Measurements from ENCODE around the gene TRIM56. TPM values are rescaled to one million over a fixed set of nuclear protein-coding genes. Genes with fewer than 3 reads are reported as not detected.

The TRIM56 gene
- total and polyA plus RNA-seq, 9 of the 15 experiments (the other 6 are each of a cell fraction or from before 2014, with no cell fraction given) = 2.0 to 29.7 (median 11.6) TPM

DNA sequence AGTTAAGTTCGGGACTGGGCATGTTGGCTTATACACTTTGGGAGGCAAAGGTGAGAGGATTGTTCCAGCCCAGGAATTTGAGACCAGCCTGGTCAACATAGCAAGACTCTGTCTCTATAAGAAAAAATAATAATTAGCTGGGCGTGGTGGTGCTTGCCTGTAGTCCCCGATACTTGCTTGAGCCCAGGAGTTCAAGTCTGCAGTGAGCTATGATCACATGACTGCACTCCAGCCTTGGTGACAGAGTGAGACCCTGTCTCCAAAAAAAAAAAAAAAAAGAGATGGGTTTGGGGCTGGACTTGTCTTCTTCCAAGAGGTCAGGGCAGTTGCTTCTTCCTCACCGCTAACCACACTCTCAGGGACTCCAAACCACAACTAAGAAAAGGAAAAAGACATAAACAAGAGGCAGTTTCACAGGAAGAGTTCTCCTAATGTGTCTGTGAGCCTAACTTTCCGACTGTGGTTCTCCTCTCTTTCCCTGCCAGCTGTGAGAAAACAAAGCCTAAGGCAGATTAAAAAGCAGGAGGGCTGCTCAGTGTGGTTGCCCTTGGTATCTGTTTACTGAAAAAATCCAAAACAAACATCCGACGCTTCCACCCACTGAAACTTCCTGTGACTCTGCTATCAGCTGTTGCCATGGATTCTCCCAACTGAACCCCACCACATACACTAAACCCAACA, 39.2 kb downstream of the TRIM56 start (continued):
- TF ChIP-seq, protein P1, sequence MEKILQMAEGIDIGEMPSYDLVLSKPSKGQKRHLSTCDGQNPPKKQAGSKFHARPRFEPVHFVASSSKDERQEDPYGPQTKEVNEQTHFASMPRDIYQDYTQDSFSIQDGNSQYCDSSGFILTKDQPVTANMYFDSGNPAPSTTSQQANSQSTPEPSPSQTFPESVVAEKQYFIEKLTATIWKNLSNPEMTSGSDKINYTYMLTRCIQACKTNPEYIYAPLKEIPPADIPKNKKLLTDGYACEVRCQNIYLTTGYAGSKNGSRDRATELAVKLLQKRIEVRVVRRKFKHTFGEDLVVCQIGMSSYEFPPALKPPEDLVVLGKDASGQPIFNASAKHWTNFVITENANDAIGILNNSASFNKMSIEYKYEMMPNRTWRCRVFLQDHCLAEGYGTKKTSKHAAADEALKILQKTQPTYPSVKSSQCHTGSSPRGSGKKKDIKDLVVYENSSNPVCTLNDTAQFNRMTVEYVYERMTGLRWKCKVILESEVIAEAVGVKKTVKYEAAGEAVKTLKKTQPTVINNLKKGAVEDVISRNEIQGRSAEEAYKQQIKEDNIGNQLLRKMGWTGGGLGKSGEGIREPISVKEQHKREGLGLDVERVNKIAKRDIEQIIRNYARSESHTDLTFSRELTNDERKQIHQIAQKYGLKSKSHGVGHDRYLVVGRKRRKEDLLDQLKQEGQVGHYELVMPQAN (IDR thresholded peaks at IDR 0.05; ENCODE audit: borderline replicate concordance) = no peak
- TF ChIP-seq RNF2 (IDR thresholded peaks at IDR 0.05) (no peak), ZNF584 (CRISPR knock-in tag; IDR thresholded peaks at IDR 0.05; ENCODE audit: low read depth) (peak; percentile 22; the same call in 1 of the 2 replicates), FOXJ2 (tag; IDR thresholded peaks at IDR 0.05) (peak; percentile 93), RFX1 (IDR thresholded peaks at IDR 0.05) (peak; percentile 68)
- TF ChIP-seq, protein P2, sequence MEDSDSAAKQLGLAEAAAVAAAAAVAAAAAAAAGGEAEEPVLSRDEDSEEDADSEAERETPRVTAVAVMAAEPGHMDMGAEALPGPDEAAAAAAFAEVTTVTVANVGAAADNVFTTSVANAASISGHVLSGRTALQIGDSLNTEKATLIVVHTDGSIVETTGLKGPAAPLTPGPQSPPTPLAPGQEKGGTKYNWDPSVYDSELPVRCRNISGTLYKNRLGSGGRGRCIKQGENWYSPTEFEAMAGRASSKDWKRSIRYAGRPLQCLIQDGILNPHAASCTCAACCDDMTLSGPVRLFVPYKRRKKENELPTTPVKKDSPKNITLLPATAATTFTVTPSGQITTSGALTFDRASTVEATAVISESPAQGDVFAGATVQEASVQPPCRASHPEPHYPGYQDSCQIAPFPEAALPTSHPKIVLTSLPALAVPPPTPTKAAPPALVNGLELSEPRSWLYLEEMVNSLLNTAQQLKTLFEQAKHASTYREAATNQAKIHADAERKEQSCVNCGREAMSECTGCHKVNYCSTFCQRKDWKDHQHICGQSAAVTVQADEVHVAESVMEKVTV (CRISPR knock-in tag; IDR thresholded peaks at IDR 0.05) = 0 out of 2 replicates have a peak, but pooled peaks have one; percentile 15
- TF ChIP-seq, protein P3, sequence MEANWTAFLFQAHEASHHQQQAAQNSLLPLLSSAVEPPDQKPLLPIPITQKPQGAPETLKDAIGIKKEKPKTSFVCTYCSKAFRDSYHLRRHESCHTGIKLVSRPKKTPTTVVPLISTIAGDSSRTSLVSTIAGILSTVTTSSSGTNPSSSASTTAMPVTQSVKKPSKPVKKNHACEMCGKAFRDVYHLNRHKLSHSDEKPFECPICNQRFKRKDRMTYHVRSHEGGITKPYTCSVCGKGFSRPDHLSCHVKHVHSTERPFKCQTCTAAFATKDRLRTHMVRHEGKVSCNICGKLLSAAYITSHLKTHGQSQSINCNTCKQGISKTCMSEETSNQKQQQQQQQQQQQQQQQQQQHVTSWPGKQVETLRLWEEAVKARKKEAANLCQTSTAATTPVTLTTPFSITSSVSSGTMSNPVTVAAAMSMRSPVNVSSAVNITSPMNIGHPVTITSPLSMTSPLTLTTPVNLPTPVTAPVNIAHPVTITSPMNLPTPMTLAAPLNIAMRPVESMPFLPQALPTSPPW (CRISPR knock-in tag; IDR thresholded peaks at IDR 0.05) = peak; percentile 28; the same call in 1 of the 2 replicates

Measured in K562 (cell line).